SJCRH30 (cell line): ENCODE results near the gene ABTB2. TPM values are rescaled to one million over a fixed set of nuclear protein-coding genes. Genes with fewer than 3 reads are reported as not detected.

ENCODE experiments used
- DNase-seq, 2 experiments: peaks; one replicate each; pipeline ENCODE4 v3.0.0-alpha.2; 2015 to 2020
- H3K27ac ChIP-seq: fragments of 250-450 bp; sonication (Bioruptor Pico); 2 replicates; pipeline ENCODE4 v1.5.1; 2020; ENCODE audit warnings: mild to moderate bottlenecking, moderate library complexity
- H3K27me3 ChIP-seq: fragments of 250-450 bp; sonication (Bioruptor Pico); 2 replicates; pipeline ENCODE4 v1.5.1; 2020; ENCODE audit warnings: mild to moderate bottlenecking, moderate library complexity
- H3K36me3 ChIP-seq: fragments of 250-450 bp; sonication (Bioruptor Pico); 2 replicates; pipeline ENCODE4 v1.5.1; 2020; ENCODE audit warnings: mild to moderate bottlenecking, moderate library complexity
- H3K4me1 ChIP-seq: fragments of 250-450 bp; sonication (Bioruptor Pico); 2 replicates; pipeline ENCODE4 v1.5.1; 2020; ENCODE audit warnings: mild to moderate bottlenecking, moderate library complexity
- H3K4me3 ChIP-seq: fragments of 250-450 bp; sonication (Bioruptor Pico); 2 replicates; pipeline ENCODE4 v1.5.1; 2020; ENCODE audit warnings: mild to moderate bottlenecking, moderate library complexity
- H3K9me3 ChIP-seq: fragments of 250-450 bp; sonication (Bioruptor Pico); replicated peaks from 2 replicates; pipeline ENCODE4 v1.5.1; 2020; ENCODE audit warnings: mild to moderate bottlenecking, moderate library complexity
- total RNA-seq: library from RNA; depleted of rRNA; stranded (reverse); fragments of >200 nt; shearing (Covaris generic); gene quantifications from 2 replicates; pipeline ENCODE4 v1.2.3, GENCODE V29; 2014

Gene ABTB2
- total RNA-seq, 1 experiment from 2014 or later: 0.83 TPM

- no peak for DNase-seq
- Histone ChIP-seq H3K27me3 (no peaks in the 10 kb centered on the region), H3K36me3 (no peaks in the 10 kb centered on the region), H3K4me1 (peaks cover 29% of the 10 kb centered on the region), H3K4me3 (no peak overlapping the region), H3K9me3 (no peaks in the 10 kb centered on the region), H3K27ac (no peak overlapping the region)
Observed at GRCh38 chr11:34341931-34342533, 15.8 kb downstream of the ABTB2 start.

GRCh38 chr11:34341096-34341495, 16.7 kb downstream of the ABTB2 start:
- H3K27ac ChIP-seq: no peak overlapping the region

GRCh38 chr11:34340653-34341052, 17.2 kb downstream of the ABTB2 start:
- H3K4me3 ChIP-seq: no peak overlapping the region
- H3K36me3 ChIP-seq: no peaks in the 10 kb centered on the region
- H3K4me1 ChIP-seq: peaks cover 17% of the 10 kb centered on the region
- no peak for DNase-seq
- no peaks in the 10 kb centered on the region for H3K9me3 ChIP-seq
- H3K27ac ChIP-seq: no peak overlapping the region
- no peaks in the 10 kb centered on the region for H3K27me3 ChIP-seq

More at GRCh38 chr11:34341096-34341495, 16.7 kb downstream of the ABTB2 start:
- DNase-seq: no peak
- Histone ChIP-seq H3K4me1 (peaks cover 21% of the 10 kb centered on the region), H3K9me3 (no peaks in the 10 kb centered on the region), H3K36me3 (no peaks in the 10 kb centered on the region), H3K4me3 (no peak overlapping the region), H3K27me3 (no peaks in the 10 kb centered on the region)

- no peak overlapping the region for H3K4me3 ChIP-seq
- no peaks in the 10 kb centered on the region for H3K9me3 ChIP-seq
- H3K27me3 ChIP-seq: no peaks in the 10 kb centered on the region
- peaks cover 4% of the 10 kb centered on the region for H3K4me1 ChIP-seq
- no peak overlapping the region for H3K27ac ChIP-seq
- H3K36me3 ChIP-seq: no peaks in the 10 kb centered on the region
- no peak for DNase-seq
Observed at GRCh38 chr11:34339149-34340064, 18.4 kb downstream of the ABTB2 start.

- Histone ChIP-seq H3K27me3 (no peaks in the 10 kb centered on the region), H3K4me1 (no peaks in the 10 kb centered on the region), H3K36me3 (no peaks in the 10 kb centered on the region), H3K9me3 (no peaks in the 10 kb centered on the region), H3K27ac (no peak overlapping the region), H3K4me3 (no peak overlapping the region)
- no peak for DNase-seq
Observed at GRCh38 chr11:34337016-34337415, 20.8 kb downstream of the ABTB2 start.

GRCh38 chr11:34335801-34336200, 22.0 kb downstream of the ABTB2 start:
- H3K9me3 ChIP-seq: no peaks in the 10 kb centered on the region
- H3K27ac ChIP-seq: no peak overlapping the region
- no peak overlapping the region for H3K4me3 ChIP-seq

GRCh38 chr11:34335331-34335730, 22.5 kb downstream of the ABTB2 start:
- H3K9me3 ChIP-seq: no peaks in the 10 kb centered on the region
- H3K4me3 ChIP-seq: no peak overlapping the region
- 0 out of 2 replicates have a peak, but pooled peaks cover 3% of the 10 kb centered on the region for H3K4me1 ChIP-seq
- no peaks in the 10 kb centered on the region for H3K27me3 ChIP-seq
- no peak for DNase-seq
- H3K27ac ChIP-seq: no peak overlapping the region
- no peaks in the 10 kb centered on the region for H3K36me3 ChIP-seq

More at GRCh38 chr11:34335801-34336200, 22.0 kb downstream of the ABTB2 start:
- Histone ChIP-seq H3K36me3 (no peaks in the 10 kb centered on the region), H3K4me1 (0 out of 2 replicates have a peak, but pooled peaks cover 3% of the 10 kb centered on the region), H3K27me3 (no peaks in the 10 kb centered on the region)
- DNase-seq: no peak

GRCh38 chr11:34333787-34334186, 24.0 kb downstream of the ABTB2 start:
- Histone ChIP-seq H3K27me3 (no peaks in the 10 kb centered on the region), H3K36me3 (no peaks in the 10 kb centered on the region), H3K4me1 (0 out of 2 replicates have a peak, but pooled peaks cover 3% of the 10 kb centered on the region), H3K4me3 (no peak overlapping the region), H3K9me3 (no peaks in the 10 kb centered on the region), H3K27ac (no peak overlapping the region)
- DNase-seq: no peak

GRCh38 chr11:34332524-34332923, 25.3 kb downstream of the ABTB2 start:
- H3K4me1 ChIP-seq: 0 out of 2 replicates have a peak, but pooled peaks cover 3% of the 10 kb centered on the region
- H3K9me3 ChIP-seq: no peaks in the 10 kb centered on the region
- no peaks in the 10 kb centered on the region for H3K27me3 ChIP-seq
- H3K36me3 ChIP-seq: no peaks in the 10 kb centered on the region
- no peak overlapping the region for H3K4me3 ChIP-seq
- no peak for DNase-seq
- H3K27ac ChIP-seq: no peak overlapping the region

GRCh38 chr11:34331736-34332135, 26.1 kb downstream of the ABTB2 start:
- Histone ChIP-seq H3K27me3 (no peaks in the 10 kb centered on the region), H3K27ac (no peak overlapping the region), H3K9me3 (no peaks in the 10 kb centered on the region), H3K4me1 (0 out of 2 replicates have a peak, but pooled peaks cover 3% of the 10 kb centered on the region), H3K4me3 (no peak overlapping the region), H3K36me3 (no peaks in the 10 kb centered on the region)
- no peak for DNase-seq

- Histone ChIP-seq H3K9me3 (no peaks in the 10 kb centered on the region), H3K36me3 (no peaks in the 10 kb centered on the region), H3K27ac (no peak overlapping the region), H3K27me3 (no peaks in the 10 kb centered on the region), H3K4me3 (no peak overlapping the region), H3K4me1 (0 out of 2 replicates have a peak, but pooled peaks cover 3% of the 10 kb centered on the region)
- DNase-seq: no peak
Observed at GRCh38 chr11:34331329-34331728, 26.5 kb downstream of the ABTB2 start.

- DNase-seq: no peak
- H3K36me3 ChIP-seq: no peaks in the 10 kb centered on the region
- no peak overlapping the region for H3K27ac ChIP-seq
- no peaks in the 10 kb centered on the region for H3K27me3 ChIP-seq
- 0 out of 2 replicates have a peak, but pooled peaks cover 3% of the 10 kb centered on the region for H3K4me1 ChIP-seq
- H3K9me3 ChIP-seq: no peaks in the 10 kb centered on the region
- no peak overlapping the region for H3K4me3 ChIP-seq
Observed at GRCh38 chr11:34330653-34331052, 27.2 kb downstream of the ABTB2 start.

- Histone ChIP-seq H3K27ac (no peak overlapping the region), H3K36me3 (no peaks in the 10 kb centered on the region), H3K27me3 (no peaks in the 10 kb centered on the region), H3K4me1 (0 out of 2 replicates have a peak, but pooled peaks cover 3% of the 10 kb centered on the region), H3K4me3 (no peak overlapping the region), H3K9me3 (no peaks in the 10 kb centered on the region)
- no peak for DNase-seq
Observed at GRCh38 chr11:34329876-34330275, 27.9 kb downstream of the ABTB2 start.

- Histone ChIP-seq H3K9me3 (no peaks in the 10 kb centered on the region), H3K4me1 (0 out of 2 replicates have a peak, but pooled peaks cover 3% of the 10 kb centered on the region), H3K36me3 (no peaks in the 10 kb centered on the region), H3K27me3 (no peaks in the 10 kb centered on the region), H3K4me3 (no peak overlapping the region), H3K27ac (no peak overlapping the region)
- DNase-seq: no peak
Observed at GRCh38 chr11:34328632-34328910, 29.2 kb downstream of the ABTB2 start.
